HCT116 (cell line): ENCODE data around the gene CFAP57. TPM values are rescaled to one million over a fixed set of nuclear protein-coding genes. Genes with fewer than 3 reads are reported as not detected.

ENCODE experiments used
- ATAC-seq: fragments of 200-7000 bp; cut with Tn5 transposase; 2 replicates; pipeline ENCODE4 v1.9.1; 2020; ENCODE audit warnings: mild to moderate bottlenecking, moderate library complexity
- BruUV-seq: library from RNA; stranded (reverse); fragments of 400-500 nt; replicated peaks from 2 replicates; lab custom pipeline; 2021; lab: Mats Ljungman, UMichigan
- CTCF ChIA-PET: fragments of 300-600 bp; sonication (Branson Sonifier 250); formaldehyde crosslinking; loops from one replicate; lab custom pipeline; 2021; ENCODE audit warnings: antibody characterized with exemption; lab: Charles Lee
- POLR2A ChIA-PET: fragments of 300-600, 350-600 bp; sonication (Branson Sonifier 250); formaldehyde crosslinking; loops from one replicate; lab custom pipeline; 2021; ENCODE audit warnings: antibody characterized with exemption; lab: Charles Lee
- RAD21 ChIA-PET, 2 experiments: fragments of 300-600 bp; sonication (Branson Sonifier 250); formaldehyde crosslinking; loops; one replicate each; lab custom pipeline; 2023; ENCODE audit warnings: low total read pairs in 2 of 2; ENCODE audit not compliant: uncharacterized antibody in 2 of 2, unreplicated experiment in 2 of 2, low non-redundant PET in 1 of 2; lab: Charles Lee
- DNase-seq: peaks from one replicate; pipeline ENCODE4 v3.0.0-alpha.2; 2010; ENCODE audit warnings: low read depth, low spot score
- H2AFZ ChIP-seq: fragments of 200-600 bp; shearing (Covaris generic), sonication (generic); 2 replicates; pipeline ENCODE4 v1.6.1; 2017; ENCODE audit warnings: low read depth, mixed run types, mixed read lengths, antibody characterized with exemption, low read length; ENCODE audit not compliant: poor library complexity, severe bottlenecking
- H3K27ac ChIP-seq: 2 replicates; pipeline ENCODE4 v1.5.1; 2012; ENCODE audit warnings: low read depth, low read length
- H3K27me3 ChIP-seq: fragments of 200-600 bp; sonication (generic); 2 replicates; pipeline ENCODE4 v1.6.1; 2016; ENCODE audit warnings: mixed run types, low read length, mixed read lengths; ENCODE audit not compliant: insufficient read depth
- H3K36me3 ChIP-seq, 2 experiments: fragments of 200-500 bp in 1 of 2; fragments of 200-600 bp in 1 of 2; sonication (Bioruptor generic) in 1 of 2; sonication (generic) in 1 of 2; 2 replicates each; pipeline versions ENCODE4 v1.5.1 to v1.6.1; 2014 to 2016; ENCODE audit warnings: low read length in 2 of 2, inconsistent platforms in 1 of 2, mixed read lengths in 1 of 2, mixed run types in 1 of 2; ENCODE audit not compliant: insufficient read depth in 2 of 2, control insufficient read depth in 1 of 2
- H3K4me1 ChIP-seq, 2 experiments: fragments of 200-600 bp in 1 of 2; sonication (generic) in 1 of 2; 2 replicates each; pipeline versions ENCODE4 v1.5.1 to v1.6.1; 2012 to 2017; ENCODE audit warnings: low read length in 2 of 2, inconsistent platforms in 1 of 2, mild to moderate bottlenecking in 1 of 2, mixed read lengths in 1 of 2, mixed run types in 1 of 2, moderate library complexity in 1 of 2; ENCODE audit not compliant: insufficient read depth in 2 of 2, control insufficient read depth in 1 of 2
- H3K4me2 ChIP-seq: fragments of 200-600 bp; sonication (generic); 2 replicates; pipeline ENCODE4 v1.6.1; 2017; ENCODE audit warnings: mixed run types, low read length, mixed read lengths
- H3K4me3 ChIP-seq, 2 experiments: fragments of 200-600 bp in 1 of 2; sonication (generic) in 1 of 2; replicated peaks in 1 of 2; 2 replicates each; pipeline ENCODE4 v1.5.1; 2011 to 2016; ENCODE audit warnings: low read length in 2 of 2, control low read depth in 1 of 2, low read depth in 1 of 2, mild to moderate bottlenecking in 1 of 2, mixed read lengths in 1 of 2, mixed run types in 1 of 2
- H3K79me2 ChIP-seq: fragments of 200-600 bp; sonication (generic); 2 replicates; pipeline ENCODE4 v1.6.1; 2017; ENCODE audit warnings: mild to moderate bottlenecking, mixed run types, low read length, moderate library complexity, mixed read lengths; ENCODE audit not compliant: insufficient read depth
- H3K9ac ChIP-seq: fragments of 200-600 bp; sonication (generic); 2 replicates; pipeline ENCODE4 v1.6.1; 2016; ENCODE audit warnings: low read length, mixed read lengths
- H3K9me2 ChIP-seq: fragments of 200-600 bp; sonication (generic), shearing (Covaris generic); 2 replicates; pipeline ENCODE4 v1.6.1; 2017; ENCODE audit warnings: mixed run types, mild to moderate bottlenecking, moderate library complexity; ENCODE audit not compliant: insufficient read depth
- H3K9me3 ChIP-seq, 2 experiments: fragments of 200-500 bp in 1 of 2; fragments of 200-600 bp in 1 of 2; sonication (Bioruptor generic) in 1 of 2; sonication (generic) in 1 of 2; 2 replicates each; pipeline ENCODE4 v1.6.1; 2014 to 2017; ENCODE audit warnings: low read length in 2 of 2, mixed read lengths in 2 of 2, inconsistent platforms in 1 of 2, low read depth in 1 of 2, mild to moderate bottlenecking in 1 of 2, mixed run types in 1 of 2, moderate library complexity in 1 of 2; ENCODE audit not compliant: control insufficient read depth in 1 of 2, insufficient read depth in 1 of 2
- H4K20me1 ChIP-seq: fragments of 200-600 bp; sonication (generic), shearing (Covaris generic); 2 replicates; pipeline ENCODE4 v1.6.1; 2017; ENCODE audit warnings: mixed run types, mild to moderate bottlenecking, moderate library complexity; ENCODE audit not compliant: insufficient read depth
- CTCF ChIP-seq, 3 experiments: fragments of 200-600 bp in 1 of 3; sonication (generic) in 1 of 3; IDR thresholded peaks in 2 of 3; conservative IDR thresholded peaks in 1 of 3; 2 replicates each; pipeline ENCODE4 v1.5.1; 2012 to 2017; ENCODE audit warnings: low read depth in 2 of 3, low read length in 2 of 3, antibody characterized with exemption in 1 of 3, borderline replicate concordance in 1 of 3, control low read depth in 1 of 3, mild to moderate bottlenecking in 1 of 3, mixed read lengths in 1 of 3, mixed run types in 1 of 3, moderate library complexity in 1 of 3; ENCODE audit not compliant: insufficient read depth in 1 of 3
- EZH2 ChIP-seq: fragments of 200-600 bp; sonication (generic); IDR thresholded peaks from 2 replicates; pipeline ENCODE4 v1.6.1; 2017; ENCODE audit warnings: antibody characterized with exemption, mixed run types
- EZH2phosphoT487 ChIP-seq: fragments of 200-600 bp; IDR thresholded peaks from 2 replicates; pipeline ENCODE4 v1.6.1; 2018; ENCODE audit warnings: antibody characterized with exemption, borderline replicate concordance
- POLR2AphosphoS5 ChIP-seq: IDR thresholded peaks from 2 replicates; pipeline ENCODE4 v1.6.1; 2011; ENCODE audit warnings: mild to moderate bottlenecking, low read depth, low read length, moderate library complexity
- RAD21 ChIP-seq: IDR thresholded peaks from 2 replicates; pipeline ENCODE4 v1.6.1; 2012; ENCODE audit warnings: low read depth, mild to moderate bottlenecking
- REST ChIP-seq: IDR thresholded peaks from 2 replicates; pipeline ENCODE4 v1.6.1; 2012; ENCODE audit warnings: low read depth
- SIN3A ChIP-seq: IDR thresholded peaks from 2 replicates; pipeline ENCODE4 v1.6.1; 2012; ENCODE audit warnings: low read depth
- SP1 ChIP-seq: IDR thresholded peaks from 2 replicates; pipeline ENCODE4 v1.6.1; 2012; ENCODE audit warnings: low read depth
- intact Hi-C: fragments of 100-400 bp; cut with micrococcal nuclease; formaldehyde crosslinking; loops from 2 replicates; pipeline ENCODE4 v1.10.0; 2022
- total RNA-seq: library from RNA; stranded (reverse); gene quantifications from one replicate; pipeline ENCODE4 v1.2.1, GENCODE V29; 2021; ENCODE audit not compliant: unreplicated experiment

The CFAP57 gene
- total RNA-seq, 1 experiment from 2014 or later, result 0.49 TPM

- H3K9me3 ChIP-seq, result 0 out of 4 replicates have a peak, but pooled peaks cover 0 to 3% of the 10 kb centered on the region in 2 experiments
- no peaks in the 10 kb centered on the region for H3K9me2 ChIP-seq
- H4K20me1 ChIP-seq, result no peaks in the 10 kb centered on the region
- H3K9ac ChIP-seq, result no peak overlapping the region
- no peak for DNase-seq
- no peaks in the 10 kb centered on the region for H3K4me1 ChIP-seq
- no peak overlapping the region for H3K4me3 ChIP-seq
- H2AFZ ChIP-seq, result no peak overlapping the region
- H3K27ac ChIP-seq, result no peak overlapping the region
- POLR2A ChIA-PET, result interaction anchor here (1.0 kb wide), 1 partner anchor 9 kb away, joined by 5 read pairs; no protein-coding TSS in a partner anchor
- intact Hi-C loops, result no loop called here
- H3K36me3 ChIP-seq, result no peaks in the 10 kb centered on the region
- RAD21 ChIA-PET, result no interaction called here
- peak; percentile 35; the same call in 1 of the 2 replicates for TF ChIP-seq RAD21
- TF ChIP-seq CTCF (IDR thresholded peaks at IDR 0.05 in 2 of 3, conservative IDR thresholded peaks at IDR 0.05 in 1 of 3; ENCODE audit: borderline replicate concordance in 1 of 3, insufficient read depth in 1 of 3, low read depth in 2 of 3, low read length in 2 of 3), result no peak
- TF ChIP-seq, all 23 proteins: peak for 1
- BruUV-seq, result no TSS peak
- Histone ChIP-seq H3K4me2 (no peak overlapping the region), H3K79me2 (no peaks in the 10 kb centered on the region), H3K27me3 (no peaks in the 10 kb centered on the region)
- CTCF ChIA-PET, result no interaction called here
- peak; percentile 62 for ATAC-seq
These were observed 25.4 kb downstream of the CFAP57 start for GRCh38 chr1:43197343-43198127.

GRCh38 chr1:43199093-43199726 is 27.1 kb downstream of the CFAP57 start:
- H3K79me2 ChIP-seq, result no peaks in the 10 kb centered on the region
- H3K9ac ChIP-seq, result no peak overlapping the region
- ATAC-seq (no peak), DNase-seq (no peak)
- H3K9me2 ChIP-seq, result no peaks in the 10 kb centered on the region
- POLR2A ChIA-PET, result no interaction called here
- H4K20me1 ChIP-seq, result no peaks in the 10 kb centered on the region
- H3K27ac ChIP-seq, result no peak overlapping the region
- H3K4me1 ChIP-seq, result no peaks in the 10 kb centered on the region
- H3K9me3 ChIP-seq, result no peaks in the 10 kb centered on the region
- RAD21 ChIA-PET, result no interaction called here
- H3K27me3 ChIP-seq, result no peaks in the 10 kb centered on the region
- no peaks in the 10 kb centered on the region for H3K36me3 ChIP-seq
- CTCF ChIA-PET, result no interaction called here
- no peak overlapping the region for H3K4me2 ChIP-seq
- H3K4me3 ChIP-seq, result no peak overlapping the region
- no TSS peak for BruUV-seq
- intact Hi-C loops, result no loop called here
- H2AFZ ChIP-seq, result no peak overlapping the region
- TF ChIP-seq SIN3A, result no peak
- TF ChIP-seq EZH2phosphoT487, result no peak
- TF ChIP-seq REST, result no peak
- no peak for TF ChIP-seq RAD21
- TF ChIP-seq CTCF (IDR thresholded peaks at IDR 0.05 in 2 of 3, conservative IDR thresholded peaks at IDR 0.05 in 1 of 3; ENCODE audit: borderline replicate concordance in 1 of 3, insufficient read depth in 1 of 3, low read depth in 2 of 3, low read length in 2 of 3), result no peak
- TF ChIP-seq EZH2, result no peak
- no peak for TF ChIP-seq POLR2AphosphoS5
- TF ChIP-seq SP1, result no peak
